ENCODE data around the gene MAST4.

GRCh38 chr5:67205981-67206380 lies 609.8 kb downstream of the MAST4 start:
- TF ChIP-seq ZNF512 (CRISPR knock-in tag; IDR thresholded peaks at IDR 0.05) (no peak), TARDBP (CRISPR knock-in tag; IDR thresholded peaks at IDR 0.05) (no peak), ZBTB1 (CRISPR knock-in tag; IDR thresholded peaks at IDR 0.05; ENCODE audit: borderline replicate concordance) (no peak), ZNF232 (CRISPR knock-in tag; IDR thresholded peaks at IDR 0.05; ENCODE audit: borderline replicate concordance) (no peak), CTCF (CRISPR knock-in tag; IDR thresholded peaks at IDR 0.05) (no peak), HDAC6 (IDR thresholded peaks at IDR 0.05; ENCODE audit: low read depth, low read length) (no peak), U2AF2 (IDR thresholded peaks at IDR 0.05; ENCODE audit: low read depth, low read length) (no peak), REST (IDR thresholded peaks at IDR 0.05; ENCODE audit: borderline replicate concordance in 1 of 2, low read depth in 1 of 2, low read length in 2 of 2) (no peak), POLR2AphosphoS5 (IDR thresholded peaks at IDR 0.05; ENCODE audit: low read depth, low read length) (no peak), TBP (CRISPR knock-in tag; IDR thresholded peaks at IDR 0.05) (no peak), FOXO4 (CRISPR knock-in tag; conservative IDR thresholded peaks at IDR 0.05) (no peak), ZNF563 (CRISPR knock-in tag; IDR thresholded peaks at IDR 0.05) (no peak), HDAC2 (CRISPR knock-in tag; IDR thresholded peaks at IDR 0.05) (no peak), MAFG (CRISPR knock-in tag; IDR thresholded peaks at IDR 0.05) (no peak)

Measured in HepG2 (cell line).